ENCODE data around the gene ANXA11. TPM values are rescaled to one million over a fixed set of nuclear protein-coding genes. Genes with fewer than 3 reads are reported as not detected.
A peak's percentile ranks its signal among the peaks of the same experiment; 100 is the strongest.

Gene ANXA11
- total RNA-seq, 1 experiment from 2014 or later, result 181 TPM

DNA sequence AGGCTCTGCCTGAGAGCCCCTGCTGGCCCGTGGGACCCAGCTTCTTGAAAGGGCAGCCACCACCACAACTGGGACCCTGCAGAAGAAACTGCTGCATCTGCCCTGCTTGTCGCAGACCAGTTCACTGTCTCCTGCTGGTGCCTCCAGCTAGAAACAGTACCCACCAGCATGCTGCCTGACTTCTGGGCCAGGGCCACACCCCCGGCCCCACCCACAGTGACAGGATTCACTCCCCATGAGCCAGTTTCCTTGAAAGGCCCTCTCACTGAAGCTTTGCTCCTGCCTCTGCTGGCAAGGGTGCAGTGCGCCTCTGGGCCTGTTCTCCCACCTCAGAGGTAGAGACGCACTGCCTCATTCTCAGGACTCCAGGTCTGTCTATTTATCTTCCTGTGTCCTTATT lies 32.4 kb downstream of the ANXA11 start:
- peaks cover 96% of the 10 kb centered on the region for H3K79me2 ChIP-seq (ENCODE audit: insufficient read depth, low read length)
- intact Hi-C loops (cut with micrococcal nuclease), result no loop called here
- H3K9me2 ChIP-seq (ENCODE audit: insufficient read depth), result no peaks in the 10 kb centered on the region
- H2AFZ ChIP-seq (ENCODE audit: low read depth, low read length, poor library complexity, severe bottlenecking), result no peak overlapping the region
- DNase-seq (ENCODE audit: low read depth, low spot score) (no peak), ATAC-seq (0 out of 2 replicates have a peak, but pooled peaks have one; percentile 21)
- BruUV-seq (replicated peaks), result no TSS peak
- RAD21 ChIA-PET (ENCODE audit: low non-redundant PET in 1 of 2, low total read pairs in 2 of 2, uncharacterized antibody in 2 of 2, unreplicated experiment in 2 of 2), result no interaction called here
- no peak overlapping the region for H3K9ac ChIP-seq (ENCODE audit: low read length)
- H3K27me3 ChIP-seq (ENCODE audit: insufficient read depth, low read length), result no peaks in the 10 kb centered on the region
- peaks cover 2 to 19% of the 10 kb centered on the region in 2 experiments; a peak in 3 of 4 replicates for H3K36me3 ChIP-seq (ENCODE audit: control insufficient read depth in 1 of 2, insufficient read depth in 2 of 2, low read length in 2 of 2)
- H3K4me1 ChIP-seq (ENCODE audit: control insufficient read depth in 1 of 2, insufficient read depth in 2 of 2, low read length in 2 of 2), result no peaks in the 10 kb centered on the region; a peak in 1 of 4 replicates
- H3K4me3 ChIP-seq (replicated peaks in 1 of 2; ENCODE audit: low read depth in 1 of 2, low read length in 2 of 2), result no peak overlapping the region
- POLR2A ChIA-PET, result no interaction called here
- H3K4me2 ChIP-seq (ENCODE audit: low read length), result no peak overlapping the region
- H3K27ac ChIP-seq (ENCODE audit: low read depth, low read length), result no peak overlapping the region
- TF ChIP-seq POLR2A (IDR thresholded peaks at IDR 0.05; ENCODE audit: borderline replicate concordance, extremely low read depth, insufficient read depth, insufficient read length) (no peak), EZH2 (IDR thresholded peaks at IDR 0.05) (no peak), ELF1 (IDR thresholded peaks at IDR 0.05; ENCODE audit: borderline replicate concordance, low read depth) (no peak), SRF (IDR thresholded peaks at IDR 0.05; ENCODE audit: low read depth) (no peak), ZFX (IDR thresholded peaks at IDR 0.05) (no peak), CEBPB (IDR thresholded peaks at IDR 0.05; ENCODE audit: low read depth) (no peak), EZH2phosphoT487 (IDR thresholded peaks at IDR 0.05; ENCODE audit: borderline replicate concordance) (no peak), ZNF274 (IDR thresholded peaks at IDR 0.05; ENCODE audit: low read depth, low read length) (no peak)
- TF ChIP-seq, protein P1, sequence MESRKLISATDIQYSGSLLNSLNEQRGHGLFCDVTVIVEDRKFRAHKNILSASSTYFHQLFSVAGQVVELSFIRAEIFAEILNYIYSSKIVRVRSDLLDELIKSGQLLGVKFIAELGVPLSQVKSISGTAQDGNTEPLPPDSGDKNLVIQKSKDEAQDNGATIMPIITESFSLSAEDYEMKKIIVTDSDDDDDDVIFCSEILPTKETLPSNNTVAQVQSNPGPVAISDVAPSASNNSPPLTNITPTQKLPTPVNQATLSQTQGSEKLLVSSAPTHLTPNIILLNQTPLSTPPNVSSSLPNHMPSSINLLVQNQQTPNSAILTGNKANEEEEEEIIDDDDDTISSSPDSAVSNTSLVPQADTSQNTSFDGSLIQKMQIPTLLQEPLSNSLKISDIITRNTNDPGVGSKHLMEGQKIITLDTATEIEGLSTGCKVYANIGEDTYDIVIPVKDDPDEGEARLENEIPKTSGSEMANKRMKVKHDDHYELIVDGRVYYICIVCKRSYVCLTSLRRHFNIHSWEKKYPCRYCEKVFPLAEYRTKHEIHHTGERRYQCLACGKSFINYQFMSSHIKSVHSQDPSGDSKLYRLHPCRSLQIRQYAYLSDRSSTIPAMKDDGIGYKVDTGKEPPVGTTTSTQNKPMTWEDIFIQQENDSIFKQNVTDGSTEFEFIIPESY (IDR thresholded peaks at IDR 0.05; ENCODE audit: extremely low read depth, insufficient replicate concordance, low read length), result no peak
- TF ChIP-seq, protein P2, sequence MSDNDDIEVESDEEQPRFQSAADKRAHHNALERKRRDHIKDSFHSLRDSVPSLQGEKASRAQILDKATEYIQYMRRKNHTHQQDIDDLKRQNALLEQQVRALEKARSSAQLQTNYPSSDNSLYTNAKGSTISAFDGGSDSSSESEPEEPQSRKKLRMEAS (IDR thresholded peaks at IDR 0.05), result no peak
- TF ChIP-seq, protein P3, sequence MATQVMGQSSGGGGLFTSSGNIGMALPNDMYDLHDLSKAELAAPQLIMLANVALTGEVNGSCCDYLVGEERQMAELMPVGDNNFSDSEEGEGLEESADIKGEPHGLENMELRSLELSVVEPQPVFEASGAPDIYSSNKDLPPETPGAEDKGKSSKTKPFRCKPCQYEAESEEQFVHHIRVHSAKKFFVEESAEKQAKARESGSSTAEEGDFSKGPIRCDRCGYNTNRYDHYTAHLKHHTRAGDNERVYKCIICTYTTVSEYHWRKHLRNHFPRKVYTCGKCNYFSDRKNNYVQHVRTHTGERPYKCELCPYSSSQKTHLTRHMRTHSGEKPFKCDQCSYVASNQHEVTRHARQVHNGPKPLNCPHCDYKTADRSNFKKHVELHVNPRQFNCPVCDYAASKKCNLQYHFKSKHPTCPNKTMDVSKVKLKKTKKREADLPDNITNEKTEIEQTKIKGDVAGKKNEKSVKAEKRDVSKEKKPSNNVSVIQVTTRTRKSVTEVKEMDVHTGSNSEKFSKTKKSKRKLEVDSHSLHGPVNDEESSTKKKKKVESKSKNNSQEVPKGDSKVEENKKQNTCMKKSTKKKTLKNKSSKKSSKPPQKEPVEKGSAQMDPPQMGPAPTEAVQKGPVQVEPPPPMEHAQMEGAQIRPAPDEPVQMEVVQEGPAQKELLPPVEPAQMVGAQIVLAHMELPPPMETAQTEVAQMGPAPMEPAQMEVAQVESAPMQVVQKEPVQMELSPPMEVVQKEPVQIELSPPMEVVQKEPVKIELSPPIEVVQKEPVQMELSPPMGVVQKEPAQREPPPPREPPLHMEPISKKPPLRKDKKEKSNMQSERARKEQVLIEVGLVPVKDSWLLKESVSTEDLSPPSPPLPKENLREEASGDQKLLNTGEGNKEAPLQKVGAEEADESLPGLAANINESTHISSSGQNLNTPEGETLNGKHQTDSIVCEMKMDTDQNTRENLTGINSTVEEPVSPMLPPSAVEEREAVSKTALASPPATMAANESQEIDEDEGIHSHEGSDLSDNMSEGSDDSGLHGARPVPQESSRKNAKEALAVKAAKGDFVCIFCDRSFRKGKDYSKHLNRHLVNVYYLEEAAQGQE (IDR thresholded peaks at IDR 0.05; ENCODE audit: low read depth), result no peak
- TF ChIP-seq, protein P4, sequence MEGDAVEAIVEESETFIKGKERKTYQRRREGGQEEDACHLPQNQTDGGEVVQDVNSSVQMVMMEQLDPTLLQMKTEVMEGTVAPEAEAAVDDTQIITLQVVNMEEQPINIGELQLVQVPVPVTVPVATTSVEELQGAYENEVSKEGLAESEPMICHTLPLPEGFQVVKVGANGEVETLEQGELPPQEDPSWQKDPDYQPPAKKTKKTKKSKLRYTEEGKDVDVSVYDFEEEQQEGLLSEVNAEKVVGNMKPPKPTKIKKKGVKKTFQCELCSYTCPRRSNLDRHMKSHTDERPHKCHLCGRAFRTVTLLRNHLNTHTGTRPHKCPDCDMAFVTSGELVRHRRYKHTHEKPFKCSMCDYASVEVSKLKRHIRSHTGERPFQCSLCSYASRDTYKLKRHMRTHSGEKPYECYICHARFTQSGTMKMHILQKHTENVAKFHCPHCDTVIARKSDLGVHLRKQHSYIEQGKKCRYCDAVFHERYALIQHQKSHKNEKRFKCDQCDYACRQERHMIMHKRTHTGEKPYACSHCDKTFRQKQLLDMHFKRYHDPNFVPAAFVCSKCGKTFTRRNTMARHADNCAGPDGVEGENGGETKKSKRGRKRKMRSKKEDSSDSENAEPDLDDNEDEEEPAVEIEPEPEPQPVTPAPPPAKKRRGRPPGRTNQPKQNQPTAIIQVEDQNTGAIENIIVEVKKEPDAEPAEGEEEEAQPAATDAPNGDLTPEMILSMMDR (IDR thresholded peaks at IDR 0.05 in 2 of 3, conservative IDR thresholded peaks at IDR 0.05 in 1 of 3; ENCODE audit: borderline replicate concordance in 1 of 3, insufficient read depth in 1 of 3, low read depth in 2 of 3, low read length in 2 of 3), result no peak
- TF ChIP-seq, protein P5, sequence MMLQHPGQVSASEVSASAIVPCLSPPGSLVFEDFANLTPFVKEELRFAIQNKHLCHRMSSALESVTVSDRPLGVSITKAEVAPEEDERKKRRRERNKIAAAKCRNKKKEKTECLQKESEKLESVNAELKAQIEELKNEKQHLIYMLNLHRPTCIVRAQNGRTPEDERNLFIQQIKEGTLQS (IDR thresholded peaks at IDR 0.05), result no peak
- H4K20me1 ChIP-seq (ENCODE audit: insufficient read depth), result peaks cover 3% of the 10 kb centered on the region; the same call in 1 of the 2 replicates
- CTCF ChIA-PET, result no interaction called here
- no peaks in the 10 kb centered on the region for H3K9me3 ChIP-seq (ENCODE audit: control insufficient read depth in 1 of 2, insufficient read depth in 1 of 2, low read depth in 1 of 2, low read length in 2 of 2)

Data from HCT116 (cell line).